ENCODE measurements around the gene JUND. TPM values are rescaled to one million over a fixed set of nuclear protein-coding genes. Genes with fewer than 3 reads are reported as not detected.

JUND gene
- total RNA-seq, 2 donors from 2014 or later, result 643 to 922 TPM

- Histone ChIP-seq H3K36me3 (no peaks in the 10 kb centered on the region), H3K27ac (peak overlapping the region; percentile 62 to 66), H3K4me1 (ENCODE audit: control insufficient read depth in 1 of 2, low read depth in 2 of 2) (peaks cover 18 to 33% of the 10 kb centered on the region in 2 donors), H3K9me3 (no peaks in the 10 kb centered on the region), H3K4me3 (no peak overlapping the region), H3K27me3 (replicated peaks; ENCODE audit: insufficient read depth) (no peaks in the 10 kb centered on the region)
- ATAC-seq (ENCODE audit: insufficient number of reproducible peaks, low FRiP score, low read depth), result no peak
- DNase-seq (ENCODE audit: low spot score), result no peak
- TF ChIP-seq, protein P1, sequence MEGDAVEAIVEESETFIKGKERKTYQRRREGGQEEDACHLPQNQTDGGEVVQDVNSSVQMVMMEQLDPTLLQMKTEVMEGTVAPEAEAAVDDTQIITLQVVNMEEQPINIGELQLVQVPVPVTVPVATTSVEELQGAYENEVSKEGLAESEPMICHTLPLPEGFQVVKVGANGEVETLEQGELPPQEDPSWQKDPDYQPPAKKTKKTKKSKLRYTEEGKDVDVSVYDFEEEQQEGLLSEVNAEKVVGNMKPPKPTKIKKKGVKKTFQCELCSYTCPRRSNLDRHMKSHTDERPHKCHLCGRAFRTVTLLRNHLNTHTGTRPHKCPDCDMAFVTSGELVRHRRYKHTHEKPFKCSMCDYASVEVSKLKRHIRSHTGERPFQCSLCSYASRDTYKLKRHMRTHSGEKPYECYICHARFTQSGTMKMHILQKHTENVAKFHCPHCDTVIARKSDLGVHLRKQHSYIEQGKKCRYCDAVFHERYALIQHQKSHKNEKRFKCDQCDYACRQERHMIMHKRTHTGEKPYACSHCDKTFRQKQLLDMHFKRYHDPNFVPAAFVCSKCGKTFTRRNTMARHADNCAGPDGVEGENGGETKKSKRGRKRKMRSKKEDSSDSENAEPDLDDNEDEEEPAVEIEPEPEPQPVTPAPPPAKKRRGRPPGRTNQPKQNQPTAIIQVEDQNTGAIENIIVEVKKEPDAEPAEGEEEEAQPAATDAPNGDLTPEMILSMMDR (IDR thresholded peaks at IDR 0.05), result no peak
Measured at GRCh38 chr19:18287836-18288772, 6.7 kb upstream of the JUND start.

GRCh38 chr19:18286973-18287635 lies 5.7 kb upstream of the JUND start:
- Histone ChIP-seq H3K27ac (peak overlapping the region; percentile 62 to 66), H3K9me3 (no peaks in the 10 kb centered on the region), H3K36me3 (no peaks in the 10 kb centered on the region), H3K27me3 (replicated peaks; ENCODE audit: insufficient read depth) (no peaks in the 10 kb centered on the region), H3K4me1 (ENCODE audit: control insufficient read depth in 1 of 2, low read depth in 2 of 2) (peaks cover 25 to 39% of the 10 kb centered on the region in 2 donors), H3K4me3 (no peak overlapping the region)
- TF ChIP-seq, protein P1 (IDR thresholded peaks at IDR 0.05), result no peak
- DNase-seq (ENCODE audit: low spot score) (no peak), ATAC-seq (ENCODE audit: insufficient number of reproducible peaks, low FRiP score, low read depth) (no peak)

DNA sequence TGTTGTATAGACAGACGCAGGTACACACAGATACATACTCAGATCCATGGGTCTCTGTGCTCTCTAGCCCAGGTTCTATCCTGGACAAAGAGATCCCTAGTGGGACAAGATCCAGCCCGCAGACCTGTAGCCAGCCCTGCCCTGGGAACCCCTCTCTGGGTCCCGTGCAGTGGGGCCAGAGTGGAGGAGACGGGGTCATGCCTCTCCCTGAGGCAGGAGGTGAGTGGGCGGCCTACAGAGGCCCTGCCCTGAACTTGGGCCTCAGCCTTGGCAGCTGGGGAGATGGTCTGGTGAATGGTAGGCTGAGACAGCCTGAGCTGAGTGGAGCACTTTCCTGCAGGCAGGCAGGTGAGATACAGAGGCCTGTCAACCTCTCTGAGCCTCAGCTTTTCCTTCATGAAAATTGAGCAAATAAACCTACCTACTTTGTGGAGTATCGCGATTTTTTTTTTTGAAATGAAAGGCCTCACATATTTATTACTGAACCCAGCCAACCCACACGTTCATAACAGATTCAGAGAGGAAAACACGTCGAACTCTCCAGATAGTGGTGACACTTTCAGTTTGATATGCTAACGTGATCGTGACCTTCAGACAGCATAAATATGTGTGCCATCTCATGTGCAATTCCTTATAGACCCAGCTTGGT lies 3.4 kb upstream of the JUND start:
- Histone ChIP-seq H3K9me3 (no peaks in the 10 kb centered on the region), H3K4me3 (no peak overlapping the region), H3K27ac (peak overlapping the region; percentile 5 to 10), H3K36me3 (no peaks in the 10 kb centered on the region), H3K27me3 (replicated peaks; ENCODE audit: insufficient read depth) (no peaks in the 10 kb centered on the region), H3K4me1 (ENCODE audit: control insufficient read depth in 1 of 2, low read depth in 2 of 2) (peaks cover 9 to 23% of the 10 kb centered on the region in 2 donors)
- ATAC-seq (ENCODE audit: insufficient number of reproducible peaks, low FRiP score, low read depth) (no peak), DNase-seq (ENCODE audit: low spot score) (no peak)
- TF ChIP-seq, protein P1 (IDR thresholded peaks at IDR 0.05), result no peak

DNA sequence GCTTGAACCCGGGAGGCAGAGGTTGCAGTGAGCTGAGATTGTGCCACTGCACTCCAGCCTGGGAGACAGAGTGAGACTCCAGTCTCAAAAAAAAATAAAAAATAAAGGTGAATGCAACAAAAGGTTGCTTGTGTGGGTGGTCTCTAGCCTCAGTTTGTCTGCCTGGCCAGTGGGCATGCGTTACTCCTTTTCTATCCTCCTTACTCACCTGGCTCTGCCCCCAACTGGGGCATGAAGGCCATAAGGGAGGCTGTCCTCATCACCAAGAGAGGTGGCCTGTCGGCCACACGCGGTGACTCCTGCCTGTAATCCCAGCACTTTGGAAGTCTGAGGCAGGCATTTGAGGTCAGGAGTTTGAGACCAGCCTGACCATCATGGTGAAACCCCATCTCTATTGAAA lies 1.9 kb upstream of the JUND start:
- TF ChIP-seq, protein P1 (IDR thresholded peaks at IDR 0.05), result no peak
- Histone ChIP-seq H3K27me3 (replicated peaks; ENCODE audit: insufficient read depth) (no peaks in the 10 kb centered on the region), H3K4me1 (ENCODE audit: control insufficient read depth in 1 of 2, low read depth in 2 of 2) (peaks cover 17 to 30% of the 10 kb centered on the region in 2 donors), H3K36me3 (peaks cover 7% of the 10 kb centered on the region), H3K4me3 (no peak overlapping the region), H3K9me3 (no peaks in the 10 kb centered on the region), H3K27ac (peak overlapping the region; percentile 99)
- DNase-seq (ENCODE audit: low spot score), result no peak
- ATAC-seq (ENCODE audit: insufficient number of reproducible peaks, low FRiP score, low read depth), result no peak

DNA sequence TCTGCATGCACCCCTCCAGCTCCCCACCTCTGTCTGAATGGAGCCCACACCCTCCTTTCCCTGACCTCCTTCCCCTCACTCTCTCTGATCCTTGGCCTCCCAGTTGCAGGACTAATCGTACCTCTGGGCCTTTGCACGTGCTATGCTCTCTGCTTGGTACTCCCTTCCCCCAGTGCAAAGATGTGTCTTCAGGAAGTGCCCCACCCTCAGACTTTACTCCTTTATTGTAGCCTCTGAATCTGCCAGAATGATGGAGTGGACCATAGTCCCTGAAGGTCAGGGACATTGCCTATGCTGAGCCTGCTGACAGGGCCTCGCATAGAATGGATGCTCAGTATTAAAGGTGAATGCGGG lies 1.3 kb upstream of the JUND start:
- H3K27me3 ChIP-seq (replicated peaks; ENCODE audit: insufficient read depth), result no peaks in the 10 kb centered on the region
- H3K27ac ChIP-seq, result peak overlapping the region; percentile 99
- H3K4me1 ChIP-seq (ENCODE audit: control insufficient read depth in 1 of 2, low read depth in 2 of 2), result peaks cover 23 to 30% of the 10 kb centered on the region in 2 donors
- no peak for ATAC-seq (ENCODE audit: insufficient number of reproducible peaks, low FRiP score, low read depth)
- no peaks in the 10 kb centered on the region for H3K9me3 ChIP-seq
- H3K4me3 ChIP-seq, result peak overlapping the region; percentile 76
- TF ChIP-seq, protein P1 (IDR thresholded peaks at IDR 0.05), result no peak
- DNase-seq (ENCODE audit: low spot score), result no peak
- peaks cover 12% of the 10 kb centered on the region for H3K36me3 ChIP-seq

Data from thoracic aorta (tissue), 2 donors.